Thoracic aorta (tissue), 2 donors: ENCODE results near the gene GPR37. TPM values are rescaled to one million over a fixed set of nuclear protein-coding genes. Genes with fewer than 3 reads are reported as not detected.

ENCODE experiments used
- ATAC-seq: fragments of 150-250 bp; one replicate; pipeline ENCODE4 v1.8.0; 2017; ENCODE audit warnings: low read depth; ENCODE audit not compliant: insufficient number of reproducible peaks, low FRiP score
- DNase-seq: peaks from one replicate; pipeline ENCODE4 v3.0.0-alpha.2; 2020; ENCODE audit warnings: low spot score
- H3K27ac ChIP-seq, 2 donors: fragments of 200-600 bp; sonication (generic); 1 replicate in 1 of 2; 2 replicates in 1 of 2; pipeline ENCODE4 v1.5.1; 2016; ENCODE audit warnings: mild to moderate bottlenecking in 2 of 2, moderate library complexity in 2 of 2
- H3K27me3 ChIP-seq: fragments of 200-600 bp; sonication (generic); replicated peaks from 2 replicates; pipeline ENCODE4 v1.6.0; 2016; ENCODE audit warnings: mild to moderate bottlenecking; ENCODE audit not compliant: insufficient read depth
- H3K36me3 ChIP-seq: fragments of 200-600 bp; sonication (generic); one replicate; pipeline ENCODE4 v1.5.1; 2016
- H3K4me1 ChIP-seq, 2 donors: fragments of 200-600 bp; sonication (generic); 1 replicate in 1 of 2; 2 replicates in 1 of 2; pipeline versions ENCODE4 v1.5.1 to v1.6.0; 2016; ENCODE audit warnings: low read depth in 2 of 2, mild to moderate bottlenecking in 1 of 2; ENCODE audit not compliant: control insufficient read depth in 1 of 2
- H3K4me3 ChIP-seq: fragments of 200-600 bp; sonication (generic); 2 replicates; pipeline ENCODE4 v1.5.1; 2016; ENCODE audit warnings: mild to moderate bottlenecking
- H3K9me3 ChIP-seq: fragments of 200-600 bp; sonication (generic); 2 replicates; pipeline ENCODE4 v1.5.1; 2016
- total RNA-seq, 2 donors: library from RNA; depleted of rRNA; stranded (reverse); fragments of >200 nt; gene quantifications; one replicate each; pipeline versions ENCODE4 v1.1.0 to v1.2.3, GENCODE V29; 2016
- TF ChIP-seq, protein P1 (sequence below): fragments of 200-600 bp; sonication (generic); IDR thresholded peaks from one replicate; pipeline ENCODE4 v1.5.1; 2019; ENCODE audit warnings: antibody characterized with exemption

Gene GPR37
- total RNA-seq, 2 donors from 2014 or later: 0.41 to 2.8 TPM

DNA sequence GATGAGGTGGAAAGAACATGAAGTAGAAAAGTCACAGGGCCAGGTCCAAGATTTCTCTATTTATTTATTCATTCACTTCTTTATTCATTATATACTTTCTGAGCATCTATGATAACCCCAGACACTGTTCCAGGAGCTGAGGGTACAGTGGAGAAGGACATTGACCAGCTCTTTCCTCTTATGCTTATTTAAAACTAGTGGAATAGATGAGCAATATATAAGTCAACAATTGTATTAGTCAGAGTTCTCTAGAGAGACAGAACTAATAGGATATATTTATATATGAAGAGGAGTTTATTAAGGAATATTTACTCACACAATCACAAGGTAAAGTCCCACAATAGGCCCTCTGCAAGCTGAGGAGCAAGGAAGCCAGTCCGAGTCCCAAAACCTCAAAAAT is 15.0 kb upstream of the GPR37 start:
- H3K27me3 ChIP-seq: no peaks in the 10 kb centered on the region
- H3K4me3 ChIP-seq: no peak overlapping the region
- no peaks in the 10 kb centered on the region for H3K36me3 ChIP-seq
- TF ChIP-seq, protein P1, sequence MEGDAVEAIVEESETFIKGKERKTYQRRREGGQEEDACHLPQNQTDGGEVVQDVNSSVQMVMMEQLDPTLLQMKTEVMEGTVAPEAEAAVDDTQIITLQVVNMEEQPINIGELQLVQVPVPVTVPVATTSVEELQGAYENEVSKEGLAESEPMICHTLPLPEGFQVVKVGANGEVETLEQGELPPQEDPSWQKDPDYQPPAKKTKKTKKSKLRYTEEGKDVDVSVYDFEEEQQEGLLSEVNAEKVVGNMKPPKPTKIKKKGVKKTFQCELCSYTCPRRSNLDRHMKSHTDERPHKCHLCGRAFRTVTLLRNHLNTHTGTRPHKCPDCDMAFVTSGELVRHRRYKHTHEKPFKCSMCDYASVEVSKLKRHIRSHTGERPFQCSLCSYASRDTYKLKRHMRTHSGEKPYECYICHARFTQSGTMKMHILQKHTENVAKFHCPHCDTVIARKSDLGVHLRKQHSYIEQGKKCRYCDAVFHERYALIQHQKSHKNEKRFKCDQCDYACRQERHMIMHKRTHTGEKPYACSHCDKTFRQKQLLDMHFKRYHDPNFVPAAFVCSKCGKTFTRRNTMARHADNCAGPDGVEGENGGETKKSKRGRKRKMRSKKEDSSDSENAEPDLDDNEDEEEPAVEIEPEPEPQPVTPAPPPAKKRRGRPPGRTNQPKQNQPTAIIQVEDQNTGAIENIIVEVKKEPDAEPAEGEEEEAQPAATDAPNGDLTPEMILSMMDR: no peak
- no peaks in the 10 kb centered on the region for H3K4me1 ChIP-seq
- H3K9me3 ChIP-seq: no peaks in the 10 kb centered on the region
- H3K27ac ChIP-seq: no peak overlapping the region
- DNase-seq: no peak
- ATAC-seq: no peak

DNA sequence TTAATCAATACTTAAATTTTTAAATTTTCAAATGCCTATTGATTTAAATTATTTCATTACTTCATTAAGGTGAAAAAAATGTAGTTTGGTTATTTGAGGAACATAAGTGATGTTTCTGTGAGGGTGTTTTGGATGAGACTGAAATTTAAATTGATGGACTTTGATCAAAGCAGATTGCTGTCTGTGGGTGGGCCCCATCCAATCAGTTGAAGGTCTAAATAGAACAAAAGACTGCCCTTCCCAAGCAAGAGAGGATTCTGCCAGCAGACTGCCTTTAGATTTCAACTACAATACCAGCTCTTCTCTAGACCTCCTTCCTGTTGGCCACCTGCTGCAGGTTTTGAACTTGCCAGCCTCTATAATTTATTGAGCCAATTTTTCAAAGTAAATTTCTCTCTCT is 14.5 kb upstream of the GPR37 start:
- TF ChIP-seq, protein P1: no peak
- ATAC-seq: no peak

DNA sequence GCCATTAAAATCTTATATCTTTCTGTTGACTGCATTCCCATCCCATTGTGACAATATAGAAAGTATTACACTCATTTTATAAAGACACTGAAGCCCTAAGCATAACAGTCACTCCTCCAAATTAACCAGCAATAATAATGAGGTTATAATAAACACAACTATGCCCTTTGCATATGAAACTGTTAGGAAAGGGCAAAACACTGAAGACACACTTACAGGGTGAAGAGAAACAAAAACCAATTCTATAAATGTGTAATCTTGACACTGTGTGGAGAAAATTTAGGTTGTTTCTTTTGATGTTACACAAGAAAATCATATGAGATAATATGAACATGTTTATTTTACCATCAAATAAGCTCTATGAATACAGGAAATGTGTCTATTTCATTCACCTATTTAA is 14.0 kb upstream of the GPR37 start:
- H3K9me3 ChIP-seq: no peaks in the 10 kb centered on the region
- no peak overlapping the region for H3K4me3 ChIP-seq
- H3K4me1 ChIP-seq: no peaks in the 10 kb centered on the region
- H3K36me3 ChIP-seq: no peaks in the 10 kb centered on the region
- no peak overlapping the region for H3K27ac ChIP-seq
- ATAC-seq (no peak), DNase-seq (no peak)
- H3K27me3 ChIP-seq: no peaks in the 10 kb centered on the region
- TF ChIP-seq, protein P1: no peak

More for the DNA sequence above, 14.5 kb upstream of the GPR37 start:
- Histone ChIP-seq H3K4me3 (no peak overlapping the region), H3K36me3 (no peaks in the 10 kb centered on the region), H3K4me1 (no peaks in the 10 kb centered on the region), H3K27ac (no peak overlapping the region), H3K27me3 (no peaks in the 10 kb centered on the region), H3K9me3 (no peaks in the 10 kb centered on the region)
- DNase-seq: no peak

DNA sequence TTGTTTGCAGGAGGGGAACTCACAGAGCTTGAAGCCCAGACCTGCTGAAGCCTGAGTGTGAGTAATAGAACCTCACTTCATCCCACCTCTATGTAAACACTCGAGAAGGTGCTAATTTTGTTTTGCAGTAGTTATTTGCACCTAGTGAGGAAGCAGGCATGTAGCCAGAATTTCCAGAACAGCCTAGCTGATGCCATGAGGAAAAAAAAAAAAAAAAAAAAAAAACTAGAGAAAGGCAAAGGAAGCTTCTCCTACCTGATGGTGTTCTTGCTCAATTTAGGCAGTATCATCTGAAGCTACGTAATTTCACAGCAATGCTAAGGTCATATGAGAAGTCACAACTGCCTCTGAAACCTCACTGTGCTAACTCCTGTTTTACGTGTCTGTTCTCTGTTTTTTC is 13.6 kb upstream of the GPR37 start:
- no peaks in the 10 kb centered on the region for H3K4me1 ChIP-seq
- DNase-seq (no peak), ATAC-seq (no peak)
- no peak overlapping the region for H3K27ac ChIP-seq
- H3K9me3 ChIP-seq: no peaks in the 10 kb centered on the region
- H3K27me3 ChIP-seq: no peaks in the 10 kb centered on the region
- no peaks in the 10 kb centered on the region for H3K36me3 ChIP-seq
- H3K4me3 ChIP-seq: no peak overlapping the region
- TF ChIP-seq, protein P1: no peak

DNA sequence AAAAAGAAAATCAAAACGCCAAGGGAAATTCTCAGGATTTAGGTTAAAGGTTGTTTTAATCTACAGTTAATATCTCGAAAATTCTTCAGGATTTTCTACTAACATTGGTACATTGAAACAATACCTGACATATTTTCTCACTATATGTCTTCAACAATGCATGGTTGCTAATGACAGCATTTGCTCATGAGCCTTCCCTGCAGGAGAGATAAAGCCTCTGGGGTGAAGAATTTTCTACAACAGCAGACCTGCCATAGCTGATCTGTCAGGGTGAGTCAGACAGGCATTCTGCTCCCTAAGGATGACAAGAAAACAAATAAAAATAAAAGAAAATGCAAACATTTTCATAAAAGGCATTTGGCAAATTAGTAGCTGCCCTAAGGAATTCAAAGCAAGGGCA is 11.7 kb upstream of the GPR37 start:
- no peak for DNase-seq
- TF ChIP-seq, protein P1: no peak
- no peak overlapping the region for H3K27ac ChIP-seq
- no peak for ATAC-seq
- H3K36me3 ChIP-seq: no peaks in the 10 kb centered on the region
- H3K27me3 ChIP-seq: no peaks in the 10 kb centered on the region
- H3K9me3 ChIP-seq: no peaks in the 10 kb centered on the region
- no peak overlapping the region for H3K4me3 ChIP-seq
- no peaks in the 10 kb centered on the region for H3K4me1 ChIP-seq
